HG03575 (cell line): ENCODE results near the gene MDGA2.
"Not testable (repeated sequence)": the region's sequence is repeated elsewhere in the genome, so short reads cannot be mapped to it uniquely, and the experiment has no call there.

Source experiments
- ATAC-seq: cut with Tn5 transposase; IDR thresholded peaks from one replicate; pipeline ENCODE4 v1.9.1; 2021; ENCODE audit not compliant: unreplicated experiment, insufficient number of reproducible peaks, low FRiP score; ENCODE audit errors: extremely low read depth

Gene MDGA2

DNA sequence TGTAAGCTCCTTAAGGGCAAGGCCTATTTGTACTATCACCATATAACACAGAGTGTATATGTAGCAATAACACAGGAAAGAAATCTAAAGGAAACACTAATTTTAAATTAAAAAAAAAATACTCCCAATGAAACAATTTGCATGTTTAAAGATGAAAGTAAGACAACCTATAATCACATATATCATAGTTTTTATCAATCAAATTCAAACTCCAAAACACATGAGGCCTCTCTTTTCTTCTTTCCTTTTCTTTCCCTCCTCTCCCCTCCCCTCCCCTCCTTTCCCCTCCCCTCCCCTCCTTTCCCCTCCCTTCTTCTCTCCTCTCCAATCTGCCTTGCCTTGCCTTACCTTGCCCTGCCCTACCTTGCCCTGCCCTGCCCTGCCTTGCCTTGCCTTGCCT lies 618.0 kb downstream of the MDGA2 start:
- no peak for ATAC-seq

DNA sequence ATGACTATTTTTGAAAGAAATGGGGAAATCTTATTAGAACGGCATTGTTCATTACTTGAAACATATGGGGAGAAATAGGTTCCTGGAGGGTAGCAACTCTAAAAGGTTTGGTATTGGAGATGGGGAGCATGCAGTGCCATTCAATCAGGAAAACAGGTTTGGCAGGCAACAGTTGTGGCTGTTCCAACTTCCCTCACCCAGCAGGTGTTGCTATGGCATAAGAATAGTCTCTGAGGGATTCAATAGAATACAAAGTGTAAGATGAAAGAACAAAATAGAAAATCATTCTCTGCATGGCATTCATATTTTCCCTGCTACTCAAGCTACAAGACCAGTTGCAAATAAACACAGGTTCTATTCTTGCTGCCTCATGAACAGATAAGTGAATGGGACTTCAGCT lies 630.6 kb downstream of the MDGA2 start:
- ATAC-seq: no peak

DNA sequence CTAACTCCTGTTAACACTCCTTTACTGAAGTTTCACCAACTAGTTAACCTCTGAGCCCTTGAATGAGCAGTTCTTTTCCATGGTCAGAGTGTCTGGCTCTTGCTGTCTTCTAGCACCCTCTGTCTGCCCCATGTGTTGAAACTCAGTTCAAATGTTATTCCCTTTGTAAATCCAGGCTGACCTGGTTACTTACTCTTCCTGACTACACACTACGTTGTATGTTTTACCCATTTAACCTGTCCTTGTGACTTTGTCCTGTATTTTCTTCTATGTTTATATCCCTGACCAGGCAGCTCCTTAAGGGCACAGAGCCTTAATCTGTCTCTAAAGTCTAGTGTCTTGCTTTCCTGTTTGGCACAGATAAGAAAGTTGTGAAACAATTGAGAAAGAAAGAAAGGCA lies 634.9 kb downstream of the MDGA2 start:
- ATAC-seq: no peak

DNA sequence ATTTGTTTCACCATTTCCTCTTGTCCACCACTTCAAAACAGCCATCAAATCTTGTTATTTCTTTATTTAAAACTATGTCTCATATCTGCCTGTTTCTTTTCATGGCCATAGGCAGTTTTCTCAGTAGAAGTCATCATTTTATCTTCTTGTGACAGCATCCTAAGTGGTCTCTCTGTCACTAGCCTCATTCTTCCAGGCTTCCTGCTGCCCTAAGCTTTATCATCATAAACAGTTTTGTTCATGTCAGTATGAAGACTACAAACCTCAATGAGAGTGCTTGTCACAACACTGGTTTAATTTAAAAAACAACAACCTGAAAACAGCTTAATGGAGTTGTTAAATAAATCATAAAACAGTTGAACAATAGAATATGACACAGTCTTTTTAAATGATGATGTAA lies 636.1 kb downstream of the MDGA2 start:
- ATAC-seq: no peak

DNA sequence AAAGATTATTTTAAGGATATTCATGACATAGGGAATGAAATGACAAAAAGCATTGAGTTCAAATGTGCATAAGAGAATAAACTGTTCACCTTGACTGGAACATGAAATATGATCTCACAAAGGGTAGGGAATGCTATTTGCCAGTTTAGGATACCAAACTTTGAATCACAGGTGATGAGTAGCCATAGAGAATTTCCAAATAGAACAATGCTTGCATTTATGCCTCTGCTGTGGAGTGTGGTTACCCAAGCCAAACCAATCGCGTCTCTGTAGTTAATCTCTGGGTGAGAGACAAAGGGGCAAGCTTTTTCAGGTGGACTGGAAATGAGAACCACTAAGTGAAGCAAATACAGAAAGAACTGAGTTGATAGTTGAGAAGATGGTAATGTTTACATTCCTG lies 652.7 kb downstream of the MDGA2 start:
- no peak for ATAC-seq

DNA sequence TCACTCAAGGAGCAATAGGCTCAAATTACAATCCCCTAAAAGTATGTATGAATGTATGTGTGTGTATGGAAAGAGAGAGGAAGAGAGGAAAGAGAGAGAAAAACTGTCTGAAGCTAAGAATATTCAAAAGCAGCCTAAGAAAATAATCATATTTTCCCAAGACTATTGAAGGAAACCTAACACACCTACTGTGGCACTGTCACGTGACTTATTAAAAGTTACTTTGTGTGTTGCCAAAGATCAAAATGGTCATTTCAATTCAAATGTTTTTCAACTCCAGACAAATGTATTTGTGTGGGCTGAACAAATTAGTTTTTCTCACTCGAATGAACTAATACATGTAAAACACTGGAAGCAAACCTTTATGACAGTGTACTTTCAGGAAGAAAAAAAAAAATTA lies 654.9 kb downstream of the MDGA2 start:
- ATAC-seq: no peak

DNA sequence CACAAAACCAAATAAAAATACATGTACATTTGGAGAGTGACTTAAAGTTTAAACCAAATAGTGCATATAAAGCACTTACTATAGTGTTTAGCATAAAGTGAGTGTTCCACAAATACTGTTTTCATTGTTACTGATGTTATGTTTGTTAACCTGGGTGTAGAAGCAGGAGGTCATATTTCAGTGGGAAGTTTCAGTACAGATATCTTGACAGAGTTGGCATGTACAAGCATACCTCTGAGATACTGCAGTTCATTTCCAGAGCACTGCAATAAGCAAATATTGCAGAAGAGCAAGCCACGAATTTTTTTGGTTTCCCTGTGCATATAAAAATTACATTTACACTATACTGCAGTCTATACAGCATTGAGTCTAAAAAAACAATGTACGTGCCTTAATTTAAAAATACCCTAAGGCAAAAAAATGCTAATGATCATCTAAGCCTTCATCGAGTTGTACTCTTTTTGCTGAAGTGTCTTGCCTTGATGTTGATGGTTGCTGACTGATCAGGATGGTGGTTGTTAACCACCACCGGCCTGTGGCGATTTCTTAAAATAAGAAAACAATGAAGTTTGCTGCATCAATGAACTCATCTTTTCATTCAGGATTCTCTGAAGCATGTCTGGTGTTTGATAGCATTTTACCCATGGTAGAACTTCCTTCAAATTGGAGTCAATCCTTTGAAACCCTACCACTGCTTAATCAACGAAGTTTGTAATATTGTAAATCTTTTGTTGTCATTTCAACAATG lies 662.7 kb downstream of the MDGA2 start:
- ATAC-seq: no peak

DNA sequence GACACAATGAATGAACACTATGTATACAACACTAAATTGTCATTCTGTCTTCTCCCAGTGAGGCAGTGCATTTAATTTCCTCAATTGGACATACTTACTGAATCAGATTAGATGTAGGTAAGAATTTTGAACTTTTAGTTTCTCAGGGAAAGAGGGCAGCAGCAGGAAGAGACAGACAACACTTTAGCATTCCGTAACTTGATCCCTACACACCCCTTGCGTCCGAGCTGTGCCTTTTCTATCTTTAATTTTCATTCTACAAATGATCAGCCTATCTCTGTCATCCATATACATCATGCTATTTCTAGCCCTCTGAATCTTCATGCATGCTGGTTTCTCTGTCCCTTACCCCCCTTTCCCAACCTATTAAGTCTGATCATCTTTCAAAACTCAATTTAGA lies 665.8 kb downstream of the MDGA2 start:
- ATAC-seq: no peak

DNA sequence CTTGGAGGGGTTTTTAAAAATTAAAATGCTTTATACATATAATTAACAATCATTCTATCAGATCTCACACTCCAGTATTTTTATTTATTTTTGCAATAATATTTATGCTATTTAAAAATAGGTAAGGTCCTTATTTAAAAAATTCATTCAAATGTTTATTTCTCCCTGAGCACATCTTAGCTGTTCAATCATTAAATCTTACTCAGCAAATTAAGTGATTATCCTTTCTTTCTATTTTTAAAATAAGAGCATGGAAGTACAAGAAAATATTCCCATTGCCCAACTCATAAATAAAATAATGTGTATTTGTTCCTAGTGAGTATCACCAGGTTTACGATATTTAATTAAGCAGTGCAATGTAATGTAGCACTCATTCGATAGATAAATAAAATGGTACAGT lies 666.7 kb downstream of the MDGA2 start:
- ATAC-seq: no peak

DNA sequence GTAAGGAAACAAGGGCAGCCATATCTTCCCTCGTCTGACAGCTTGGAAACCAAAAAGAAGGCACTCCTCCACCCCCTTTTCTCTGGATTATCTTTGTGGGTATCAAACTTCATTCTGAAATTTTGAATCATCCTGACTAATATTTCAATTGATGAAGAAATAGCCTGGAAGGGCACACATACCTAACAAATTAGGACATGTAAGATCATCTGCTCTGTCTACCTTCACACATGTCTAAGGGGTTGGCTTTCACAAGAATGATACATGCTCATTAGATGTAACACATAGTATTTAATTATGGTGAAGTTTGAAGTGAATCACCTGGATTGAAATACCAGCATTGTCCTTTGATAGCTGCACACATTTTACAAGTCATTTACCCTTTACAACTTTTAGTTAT lies 675.7 kb downstream of the MDGA2 start:
- ATAC-seq: no peak

DNA sequence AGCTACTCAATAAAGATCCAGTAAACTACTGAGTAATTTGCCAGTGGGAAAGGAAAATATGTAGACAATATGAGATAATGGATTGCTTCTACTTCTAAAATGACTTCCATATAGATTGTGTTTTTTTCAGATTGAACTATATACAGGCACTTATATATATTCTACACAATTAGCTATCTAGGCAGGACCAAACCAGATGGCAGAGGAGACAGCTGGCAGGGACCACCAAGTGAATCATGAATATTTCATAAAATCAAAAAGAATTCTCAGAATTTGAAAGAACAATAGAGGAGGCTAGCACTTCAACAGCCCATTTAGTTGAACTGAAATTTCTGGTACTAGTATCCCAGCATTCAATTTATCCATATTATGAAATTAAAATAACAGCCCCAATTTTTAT lies 685.8 kb downstream of the MDGA2 start:
- no peak for ATAC-seq

DNA sequence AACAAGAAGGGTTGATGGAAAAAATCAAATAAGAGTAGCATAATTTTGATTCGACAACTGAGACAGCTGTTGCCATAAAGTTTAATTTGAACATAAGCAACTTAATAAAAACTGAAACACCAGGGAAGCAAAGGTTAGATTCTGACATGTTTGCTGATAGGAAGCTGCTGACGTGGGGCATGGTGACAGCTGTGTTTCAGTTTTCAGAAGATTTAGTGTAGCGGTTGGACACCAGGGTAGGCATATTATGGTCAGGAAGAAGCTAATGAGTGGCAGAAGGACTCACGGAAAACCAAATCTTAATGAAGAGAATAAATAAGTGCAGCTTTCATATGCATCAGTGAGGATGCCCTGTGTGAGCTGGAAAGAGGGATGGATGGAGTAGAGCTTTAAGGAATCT lies 687.1 kb downstream of the MDGA2 start:
- no peak for ATAC-seq

DNA sequence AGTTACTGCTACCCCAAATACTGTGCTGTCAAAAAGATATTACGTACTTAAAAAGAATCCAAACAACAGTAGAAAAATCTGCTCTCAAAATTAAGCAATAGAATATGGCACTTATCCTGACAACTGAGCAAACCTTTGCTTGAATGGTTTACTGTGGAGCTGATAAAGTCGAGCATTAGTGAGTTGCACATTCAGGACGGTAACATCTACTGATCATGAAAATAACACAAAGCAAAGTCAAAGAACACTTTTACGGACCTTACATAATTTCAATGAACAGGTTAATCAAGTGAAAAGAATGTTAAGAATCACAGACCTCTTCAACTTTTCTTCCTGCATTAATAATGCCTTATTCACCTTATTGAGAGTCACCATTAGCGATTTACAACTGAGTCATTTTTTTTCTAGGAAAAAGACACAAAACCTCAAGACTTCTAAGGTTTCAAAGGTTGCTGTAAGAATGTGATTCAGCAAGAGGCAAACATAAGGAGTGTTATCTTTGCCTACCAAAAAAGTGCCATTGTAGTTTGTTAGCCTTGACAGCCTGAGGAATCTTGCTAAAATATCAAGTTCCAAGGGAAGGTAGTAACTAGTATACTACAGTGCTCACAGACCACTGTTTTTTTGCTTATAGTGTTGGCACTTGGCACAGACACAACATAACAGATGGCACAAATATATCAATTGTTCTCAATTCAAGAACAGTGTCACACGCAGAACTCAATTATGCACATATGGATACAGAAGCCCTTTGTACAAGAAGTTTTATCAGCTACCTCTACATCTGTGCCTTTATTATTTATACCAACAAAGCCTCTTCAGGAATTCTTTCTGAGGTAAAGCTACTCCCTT lies 689.6 kb downstream of the MDGA2 start:
- ATAC-seq: no peak

DNA sequence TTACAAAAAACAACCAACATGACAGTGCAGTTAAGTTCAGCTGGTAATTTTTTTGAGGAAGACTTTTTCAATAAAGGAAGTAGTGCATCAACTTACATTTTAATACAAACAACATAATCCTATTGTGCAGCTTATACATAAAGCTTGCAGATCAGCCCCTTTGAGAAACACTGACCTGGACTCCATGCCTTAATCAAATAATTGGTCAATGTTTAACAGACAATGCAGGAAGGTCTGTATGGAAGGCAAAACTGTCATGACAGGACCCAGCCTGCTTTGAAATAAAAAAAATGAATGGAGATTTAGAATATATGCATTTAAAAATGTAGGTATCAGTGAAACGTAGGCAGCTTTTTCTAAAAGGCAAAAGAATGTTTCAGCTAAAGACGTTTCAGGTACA lies 702.1 kb downstream of the MDGA2 start:
- ATAC-seq: no peak

DNA sequence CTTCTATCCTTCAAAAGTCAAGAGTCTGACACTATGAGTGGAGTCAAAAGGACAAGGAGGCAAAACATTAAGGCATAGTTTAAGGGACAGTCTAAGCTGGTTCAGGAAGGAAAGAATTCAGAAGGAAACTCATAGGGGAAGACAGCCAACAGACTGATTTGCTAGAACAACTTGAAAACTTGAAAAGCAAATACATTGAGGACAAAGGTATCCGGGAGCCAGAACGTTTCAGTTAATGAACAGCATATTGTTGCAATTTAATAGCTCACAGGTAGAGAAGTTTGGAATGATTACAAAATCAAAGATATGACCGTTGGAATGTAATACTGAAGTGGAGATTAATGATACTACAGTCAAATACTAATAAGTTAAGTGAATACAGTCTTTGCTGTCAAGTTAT lies 711.0 kb downstream of the MDGA2 start:
- no peak for ATAC-seq

DNA sequence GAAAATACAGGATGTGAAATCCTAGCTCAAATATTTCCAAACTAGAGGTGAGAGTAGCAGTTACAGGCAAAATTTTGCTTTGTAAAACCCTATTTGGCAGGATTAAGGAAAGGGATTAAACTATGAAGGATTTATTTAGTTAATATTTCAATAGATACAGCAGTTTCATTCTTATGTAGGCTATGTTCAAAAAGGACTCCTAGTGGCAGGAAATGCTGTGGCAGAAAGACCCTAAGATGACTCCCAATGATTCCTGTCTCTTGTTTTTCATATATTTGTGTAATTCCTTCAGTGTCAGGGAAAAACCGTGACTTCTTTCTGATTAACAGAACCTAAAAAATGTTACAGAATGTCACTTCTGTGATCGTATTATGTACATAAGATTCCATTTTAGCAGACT lies 724.3 kb downstream of the MDGA2 start:
- ATAC-seq: no peak

DNA sequence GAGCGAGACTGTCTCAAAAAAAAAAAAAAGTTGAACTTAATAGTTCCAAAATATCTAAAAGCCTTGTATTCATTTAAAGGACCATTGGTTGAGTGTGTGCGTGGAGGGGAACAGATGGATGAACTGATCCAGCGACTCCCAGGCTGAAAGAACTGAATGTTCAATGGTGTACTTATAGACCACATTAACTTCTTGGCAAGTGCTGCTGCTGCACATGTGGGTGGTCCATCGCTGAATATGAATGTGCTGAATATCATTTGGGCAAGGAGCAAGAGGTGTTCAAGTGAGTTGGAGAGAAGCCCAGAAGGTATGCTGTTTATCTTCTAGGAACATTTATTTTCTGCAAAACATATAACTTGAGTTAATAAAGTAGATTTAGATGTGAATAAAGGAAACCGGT lies 734.8 kb downstream of the MDGA2 start:
- no peak for ATAC-seq

DNA sequence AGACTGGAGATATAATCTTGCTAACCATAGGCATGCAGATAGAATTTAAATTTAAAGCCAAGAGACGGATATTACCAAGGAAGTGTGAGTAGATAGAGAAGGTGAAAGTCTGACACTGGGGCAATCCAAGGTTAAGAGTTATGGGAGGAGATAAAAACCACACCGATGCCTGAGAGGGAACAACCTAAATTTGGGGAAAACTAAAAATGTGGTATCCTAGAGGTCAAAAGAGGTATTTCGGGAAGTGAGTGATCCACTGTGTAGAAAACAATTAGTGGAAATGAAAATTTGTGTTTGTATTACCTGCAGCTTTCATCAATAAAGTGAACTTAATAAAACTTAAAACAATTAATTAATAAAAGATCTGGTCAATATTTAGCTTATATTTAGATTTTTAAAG lies 754.9 kb downstream of the MDGA2 start:
- ATAC-seq: no peak

DNA sequence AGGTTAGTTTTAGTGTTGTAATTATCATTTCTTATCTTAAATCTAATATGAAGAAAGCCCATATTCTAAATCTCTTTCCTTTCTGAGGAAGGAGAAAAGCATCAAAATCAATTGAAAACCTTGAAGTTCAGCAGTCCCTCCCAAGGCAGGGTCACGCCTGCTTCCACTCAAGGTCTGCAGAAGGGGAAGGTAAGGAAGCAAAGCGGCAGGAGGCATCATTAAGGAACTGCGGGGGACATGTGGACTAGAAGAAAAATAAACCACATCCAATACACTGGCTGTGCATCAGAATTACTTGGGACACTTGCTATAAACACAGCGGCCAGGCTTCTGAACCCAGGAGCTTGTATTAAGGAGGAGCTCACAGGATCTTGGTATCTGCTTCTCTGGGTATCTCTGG lies 759.9 kb downstream of the MDGA2 start:
- not testable (repeated sequence) for ATAC-seq

DNA sequence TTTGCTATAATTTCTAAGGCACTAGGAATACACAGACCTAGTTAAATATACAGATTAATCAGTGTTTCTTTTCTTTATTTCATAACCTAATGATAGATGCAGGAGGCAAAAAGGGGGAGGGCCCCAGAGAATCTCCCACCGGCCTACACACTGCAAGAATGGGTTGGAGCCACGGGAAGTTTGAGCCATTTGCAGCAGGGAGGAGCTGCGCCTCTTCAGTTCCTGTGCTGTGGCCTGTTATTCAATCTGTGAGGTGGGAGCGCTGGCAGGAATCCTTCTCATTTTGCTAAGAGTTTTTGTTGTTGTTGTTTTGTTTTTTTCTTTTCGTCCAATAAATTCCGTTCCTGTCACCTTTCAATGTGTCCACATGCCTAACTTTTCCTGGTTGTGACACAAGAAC lies 772.6 kb downstream of the MDGA2 start:
- no peak for ATAC-seq

DNA sequence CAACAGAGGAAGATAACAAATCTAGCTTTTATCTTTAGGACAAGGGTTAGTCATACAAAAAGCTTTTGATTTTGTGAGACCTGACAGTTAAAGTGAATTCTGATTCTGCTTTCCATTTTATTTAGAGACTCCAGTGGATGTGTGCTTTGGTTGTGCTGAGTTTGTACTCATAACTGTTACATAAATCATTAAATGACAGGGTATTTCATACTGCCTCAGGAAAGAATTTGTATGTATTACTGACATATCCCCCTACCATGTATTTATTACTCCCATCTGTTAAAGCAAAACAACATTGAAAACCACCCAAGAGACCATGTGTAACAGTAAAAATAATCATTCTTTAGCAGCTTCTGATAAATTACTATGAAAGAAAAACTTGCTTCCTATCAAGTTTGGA lies 780.9 kb downstream of the MDGA2 start:
- ATAC-seq: no peak
